Keratinocyte (primary cell): ENCODE measurements around the gene SCN9A. TPM values are rescaled to one million over a fixed set of nuclear protein-coding genes. Genes with fewer than 3 reads are reported as not detected.

Experiments used
- DNase-seq: peaks from one replicate; pipeline ENCODE4 v3.0.0-alpha.2; 2011; ENCODE audit warnings: low read depth, missing footprints, low spot score
- FAIRE-seq: peaks from 2 replicates; lab custom pipeline; 2011; peaks lifted over from hg19 to GRCh38; lab: Jason Lieb, UNC
- H2AFZ ChIP-seq: 2 replicates; pipeline ENCODE4 v1.6.0; 2012; ENCODE audit warnings: low read length, control low read depth, inconsistent platforms; ENCODE audit not compliant: control insufficient read depth
- H3K27ac ChIP-seq: 2 replicates; pipeline ENCODE4 v1.5.1; 2011; ENCODE audit warnings: low read length; ENCODE audit not compliant: control insufficient read depth, insufficient read depth
- H3K27me3 ChIP-seq: 3 replicates; pipeline ENCODE4 v1.6.0; 2011; ENCODE audit warnings: low read length; ENCODE audit not compliant: control insufficient read depth, insufficient read depth; ENCODE audit errors: extremely low read depth
- H3K36me3 ChIP-seq, 2 experiments: 2 replicates in 1 of 2; 3 replicates in 1 of 2; pipeline ENCODE4 v1.5.1; 2011; ENCODE audit warnings: low read length in 2 of 2, mild to moderate bottlenecking in 1 of 2; ENCODE audit not compliant: control insufficient read depth in 2 of 2, insufficient read depth in 2 of 2; ENCODE audit errors: extremely low read depth in 1 of 2
- H3K4me1 ChIP-seq: 3 replicates; pipeline ENCODE4 v1.5.1; 2011; ENCODE audit warnings: low read length; ENCODE audit not compliant: control insufficient read depth, insufficient read depth; ENCODE audit errors: extremely low read depth
- H3K4me2 ChIP-seq: 3 replicates; pipeline ENCODE4 v1.6.0; 2011; ENCODE audit warnings: low read depth, low read length; ENCODE audit not compliant: control insufficient read depth, insufficient read depth; ENCODE audit errors: extremely low read depth
- H3K4me3 ChIP-seq, 3 experiments: fragments of 200-600 bp in 1 of 3; sonication (generic) in 1 of 3; 2 replicates in 2 of 3; 3 replicates in 1 of 3; pipeline ENCODE4 v1.5.1; 2011 to 2016; ENCODE audit warnings: low read length in 3 of 3, mild to moderate bottlenecking in 3 of 3, control low read depth in 2 of 3, inconsistent platforms in 1 of 3, low read depth in 1 of 3, mixed read lengths in 1 of 3, mixed run types in 1 of 3, moderate library complexity in 1 of 3; ENCODE audit not compliant: control insufficient read depth in 2 of 3, insufficient read depth in 2 of 3; ENCODE audit errors: extremely low read depth in 1 of 3
- H3K79me2 ChIP-seq: 2 replicates; pipeline ENCODE4 v1.6.0; 2012; ENCODE audit warnings: low read length; ENCODE audit not compliant: control insufficient read depth, insufficient read depth
- H3K9ac ChIP-seq: 3 replicates; pipeline ENCODE4 v1.6.0; 2011; ENCODE audit warnings: low read length; ENCODE audit not compliant: control insufficient read depth, insufficient read depth; ENCODE audit errors: extremely low read depth
- H3K9me1 ChIP-seq: 3 replicates; pipeline ENCODE4 v1.6.0; 2011; ENCODE audit warnings: low read length; ENCODE audit not compliant: control insufficient read depth, insufficient read depth; ENCODE audit errors: extremely low read depth
- H3K9me3 ChIP-seq: 2 replicates; pipeline ENCODE4 v1.5.1; 2012; ENCODE audit warnings: low read depth, low read length; ENCODE audit not compliant: control insufficient read depth
- H4K20me1 ChIP-seq: 3 replicates; pipeline ENCODE4 v1.6.0; 2011; ENCODE audit warnings: low read length; ENCODE audit not compliant: control insufficient read depth, insufficient read depth; ENCODE audit errors: extremely low read depth
- EZH2 ChIP-seq: IDR thresholded peaks from one replicate; pipeline ENCODE4 v1.6.1; 2012; ENCODE audit warnings: inconsistent platforms, mild to moderate bottlenecking, low read length, moderate library complexity
- dilution Hi-C: fragments of 300-500 bp; cut with MboI; formaldehyde crosslinking; loops from one replicate; pipeline ENCODE4 v1.7.0; 2020; ENCODE audit warnings: low sequenced_read_pairs; ENCODE audit not compliant: extremely low pct_ligation_motif_present
- polyA plus RNA-seq, 5 experiments: library from polyadenylated mRNA; depleted of rRNA in 3 of 5; stranded (reverse) in 3 of 5; stranded (forward) in 1 of 5; unstranded in 1 of 5; fragments of >200 nt; gene quantifications; 1 replicate in 1 of 5; 2 replicates in 3 of 5; 3 replicates in 1 of 5; pipeline versions ENCODE4 v1.2.1 to v1.2.3, GENCODE V29; 2011 to 2012; ENCODE audit warnings: missing spikeins in 2 of 5, low read depth in 1 of 5, low replicate concordance in 1 of 5
- TF ChIP-seq, protein P1 (sequence below), 3 experiments: IDR thresholded peaks in 1 of 3; conservative IDR thresholded peaks in 1 of 3; optimal IDR thresholded peaks in 1 of 3; 2 replicates in 2 of 3; 3 replicates in 1 of 3; pipeline versions ENCODE3 to v1.5.1; 2011; ENCODE audit warnings: low read length in 3 of 3, mild to moderate bottlenecking in 3 of 3, moderate library complexity in 2 of 3, control low read depth in 1 of 3, inconsistent platforms in 1 of 3; ENCODE audit not compliant: insufficient read depth in 2 of 3; ENCODE audit errors: extremely low read depth in 1 of 3

The SCN9A gene
- polyA plus RNA-seq, 1 donor (not counting 4 experiments of a cell fraction or from before 2014, with no cell fraction given) = 0.10 TPM

DNA sequence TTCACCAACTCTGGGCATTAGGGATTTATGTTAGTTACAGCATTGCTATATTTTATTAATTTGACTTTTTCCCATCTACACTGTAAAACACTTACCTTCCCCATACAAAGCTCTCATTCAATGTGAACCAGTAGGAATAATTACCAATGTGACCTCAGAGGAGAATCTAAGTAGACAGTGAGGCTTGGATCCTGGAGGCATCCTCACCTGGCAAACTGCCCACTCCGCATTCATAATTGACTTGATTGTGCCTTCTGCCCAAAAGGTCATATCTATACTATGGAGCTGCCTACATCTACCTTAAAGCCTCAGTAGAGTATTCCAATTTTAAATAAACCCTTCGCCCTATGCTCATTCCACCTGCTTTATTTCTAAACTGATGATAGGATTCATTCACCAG lies 202.5 kb downstream of the SCN9A start:
- Histone ChIP-seq H2AFZ (no peak overlapping the region), H3K9ac (no peak overlapping the region), H3K4me1 (no peaks in the 10 kb centered on the region), H3K27me3 (no peaks in the 10 kb centered on the region), H3K9me3 (no peaks in the 10 kb centered on the region), H3K79me2 (no peaks in the 10 kb centered on the region), H3K4me2 (no peak overlapping the region), H3K36me3 (no peaks in the 10 kb centered on the region), H4K20me1 (no peaks in the 10 kb centered on the region), H3K27ac (no peak overlapping the region), H3K9me1 (no peaks in the 10 kb centered on the region), H3K4me3 (no peak overlapping the region)
- dilution Hi-C loops = no loop called here
- no peak for TF ChIP-seq EZH2
- TF ChIP-seq, protein P1, sequence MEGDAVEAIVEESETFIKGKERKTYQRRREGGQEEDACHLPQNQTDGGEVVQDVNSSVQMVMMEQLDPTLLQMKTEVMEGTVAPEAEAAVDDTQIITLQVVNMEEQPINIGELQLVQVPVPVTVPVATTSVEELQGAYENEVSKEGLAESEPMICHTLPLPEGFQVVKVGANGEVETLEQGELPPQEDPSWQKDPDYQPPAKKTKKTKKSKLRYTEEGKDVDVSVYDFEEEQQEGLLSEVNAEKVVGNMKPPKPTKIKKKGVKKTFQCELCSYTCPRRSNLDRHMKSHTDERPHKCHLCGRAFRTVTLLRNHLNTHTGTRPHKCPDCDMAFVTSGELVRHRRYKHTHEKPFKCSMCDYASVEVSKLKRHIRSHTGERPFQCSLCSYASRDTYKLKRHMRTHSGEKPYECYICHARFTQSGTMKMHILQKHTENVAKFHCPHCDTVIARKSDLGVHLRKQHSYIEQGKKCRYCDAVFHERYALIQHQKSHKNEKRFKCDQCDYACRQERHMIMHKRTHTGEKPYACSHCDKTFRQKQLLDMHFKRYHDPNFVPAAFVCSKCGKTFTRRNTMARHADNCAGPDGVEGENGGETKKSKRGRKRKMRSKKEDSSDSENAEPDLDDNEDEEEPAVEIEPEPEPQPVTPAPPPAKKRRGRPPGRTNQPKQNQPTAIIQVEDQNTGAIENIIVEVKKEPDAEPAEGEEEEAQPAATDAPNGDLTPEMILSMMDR (optimal IDR thresholded peaks at IDR 0.05 in 1 of 3, IDR thresholded peaks at IDR 0.05 in 1 of 3, conservative IDR thresholded peaks at IDR 0.05 in 1 of 3; ENCODE audit: extremely low read depth in 1 of 3, insufficient read depth in 2 of 3, low read length in 3 of 3) = no peak
- FAIRE-seq (no peak), DNase-seq (no peak)

GRCh38 chr2:166171216-166171615 lies 204.5 kb downstream of the SCN9A start:
- Histone ChIP-seq H2AFZ (no peak overlapping the region), H3K9ac (no peak overlapping the region), H3K27ac (no peak overlapping the region), H3K9me3 (no peaks in the 10 kb centered on the region), H3K36me3 (no peaks in the 10 kb centered on the region), H3K4me3 (no peak overlapping the region), H3K4me2 (no peak overlapping the region), H3K4me1 (no peaks in the 10 kb centered on the region), H4K20me1 (no peaks in the 10 kb centered on the region), H3K79me2 (no peaks in the 10 kb centered on the region), H3K27me3 (no peaks in the 10 kb centered on the region), H3K9me1 (no peaks in the 10 kb centered on the region)
- no peak for TF ChIP-seq EZH2
- TF ChIP-seq, protein P1 (optimal IDR thresholded peaks at IDR 0.05 in 1 of 3, IDR thresholded peaks at IDR 0.05 in 1 of 3, conservative IDR thresholded peaks at IDR 0.05 in 1 of 3; ENCODE audit: extremely low read depth in 1 of 3, insufficient read depth in 2 of 3, low read length in 3 of 3) = no peak
- DNase-seq (no peak), FAIRE-seq (no peak)
- dilution Hi-C loops = no loop called here
